CD4-positive, alpha-beta T cell treated with Interleukin-15 for 4 hours (primary cell): ENCODE data around the gene RGS3.
"Not testable (repeated sequence)": the region's sequence is repeated elsewhere in the genome, so short reads cannot be mapped to it uniquely, and the experiment has no call there.

Experiments
- DNase-seq: peaks from one replicate; pipeline ENCODE4 v3.0.0-alpha.2; 2020; ENCODE audit warnings: low spot score

The RGS3 gene

GRCh38 chr9:113463418-113464285 is at the start of gene RGS3:
TSS of gene RGS3 (plus strand) at chr9:113463727. CDS start at chr9:113463803, 76 bp downstream.
- DNase-seq: no peak

GRCh38 chr9:113416149-113416721 is 47.3 kb upstream of the RGS3 start:
- DNase-seq: no peak

- DNase-seq: peak; percentile 6
These were observed 46.2 kb upstream of the RGS3 start for GRCh38 chr9:113417370-113417769.

DNA sequence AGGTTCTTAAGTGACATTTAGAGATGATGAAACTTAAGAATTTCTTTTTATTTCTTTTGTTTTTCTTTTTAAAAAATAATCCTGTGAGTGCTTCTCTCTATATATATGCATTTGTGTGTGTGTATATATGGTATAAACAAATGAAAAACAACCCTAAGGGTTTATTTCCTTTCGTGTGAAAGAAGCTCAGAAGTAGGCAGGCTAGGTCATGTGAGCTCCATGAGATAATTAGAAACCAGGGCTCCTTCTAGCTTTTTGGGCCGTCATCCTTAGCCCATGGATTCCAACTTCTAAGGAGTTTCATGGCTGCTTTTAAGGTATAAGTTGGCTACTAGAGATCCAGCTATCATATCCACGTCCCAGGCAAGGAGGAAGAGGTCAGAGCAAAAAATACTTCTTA is 41.8 kb upstream of the RGS3 start:
- no peak for DNase-seq

DNA sequence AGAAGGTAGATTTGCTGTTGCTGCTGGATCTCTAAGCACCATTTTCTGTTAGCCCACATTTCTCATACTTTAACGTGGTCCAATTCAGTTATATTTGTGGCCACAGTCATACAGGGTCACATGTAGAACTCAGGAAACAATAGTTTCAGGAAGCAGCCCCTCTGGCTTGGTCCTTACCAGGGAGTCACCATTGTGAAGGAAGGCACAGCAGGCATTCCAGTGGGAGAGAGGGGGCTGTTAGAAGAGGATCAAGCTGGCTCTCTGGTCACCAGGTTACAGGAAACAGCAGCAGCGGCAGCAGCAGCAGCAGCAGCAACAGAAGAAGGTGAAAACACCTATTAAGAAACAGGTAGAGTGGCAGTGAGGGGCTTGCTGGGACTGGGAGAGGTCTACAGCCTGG is 38.5 kb upstream of the RGS3 start:
- DNase-seq: no peak

DNA sequence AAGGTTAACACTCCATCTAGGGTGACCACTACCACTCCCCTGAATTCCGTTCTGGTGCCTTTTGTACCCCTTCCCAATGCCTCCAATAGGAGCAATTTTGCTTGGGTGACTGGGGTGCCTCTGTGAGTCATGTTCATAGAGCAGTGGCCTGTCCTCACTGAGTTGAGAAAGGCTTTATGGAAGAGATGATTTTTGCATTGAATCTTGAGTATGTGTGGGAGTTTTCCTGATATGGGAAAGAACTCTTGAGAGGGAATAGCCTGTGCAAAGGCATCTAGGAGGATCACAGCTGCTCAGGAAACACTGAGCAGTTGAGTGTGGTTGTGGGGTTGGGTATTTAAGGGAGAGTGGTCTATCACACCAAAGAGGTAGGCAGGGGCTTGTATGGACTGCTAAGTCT is 36.8 kb upstream of the RGS3 start:
- no peak for DNase-seq

- no peak for DNase-seq
These were observed 35.9 kb upstream of the RGS3 start for GRCh38 chr9:113427629-113428028.

GRCh38 chr9:113428062-113428615 is 35.4 kb upstream of the RGS3 start:
- no peak for DNase-seq

DNA sequence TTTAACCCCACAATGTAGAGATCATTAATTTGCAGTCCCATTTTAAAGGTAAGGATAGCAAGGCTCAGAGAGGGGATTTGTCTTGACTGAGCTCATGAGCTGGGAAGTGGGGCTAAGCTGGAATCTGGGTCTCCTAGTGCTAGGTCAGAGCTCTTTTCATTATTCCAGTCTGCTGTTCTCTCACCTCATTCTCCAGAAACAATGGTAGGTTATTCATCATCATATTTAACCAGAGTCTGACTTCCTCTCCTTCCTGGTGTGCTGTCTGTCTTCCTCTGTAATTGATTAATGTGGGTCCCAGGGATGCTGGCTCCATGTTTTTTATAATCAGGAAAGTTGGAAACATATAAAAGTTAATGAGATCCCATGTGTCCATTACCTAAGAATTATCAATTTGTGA is 32.3 kb upstream of the RGS3 start:
- DNase-seq: no peak

DNA sequence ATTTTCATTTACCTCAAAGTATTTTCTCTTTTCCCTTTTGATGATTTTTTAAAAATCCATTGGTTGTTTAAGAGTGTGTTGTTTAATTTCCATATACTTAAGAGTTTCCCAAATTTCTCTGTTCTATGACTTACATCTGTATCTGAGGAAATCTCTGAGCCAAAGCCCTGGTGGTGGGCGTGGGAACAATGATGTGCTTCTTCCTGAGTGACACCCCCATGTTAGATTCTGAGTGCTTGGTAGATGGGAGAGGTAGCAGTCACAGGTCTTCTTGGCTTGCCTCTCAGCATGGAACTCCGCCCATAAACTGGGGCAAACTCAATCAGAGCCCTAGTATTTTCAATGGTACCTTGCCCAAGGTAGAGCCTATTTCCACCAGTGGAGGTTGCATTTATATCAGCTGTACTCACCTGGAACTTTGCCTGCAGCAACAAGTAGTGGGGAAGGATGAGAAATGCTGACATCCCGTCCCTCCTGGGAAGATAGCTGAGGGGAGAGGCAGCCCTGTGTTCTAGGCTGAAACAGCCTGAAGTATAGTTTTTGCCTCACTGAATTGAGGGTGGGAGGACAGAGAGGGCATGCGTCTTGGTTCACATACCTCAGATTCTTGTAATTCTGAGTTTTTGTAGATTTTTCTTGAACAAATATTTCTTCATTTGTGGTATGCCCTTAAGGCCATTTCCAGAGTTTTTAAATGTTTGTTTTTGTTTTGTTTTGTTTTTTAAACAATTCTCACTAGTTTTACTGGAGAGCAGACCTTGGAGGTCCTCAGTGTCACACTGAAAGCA is 26.6 kb upstream of the RGS3 start:
- DNase-seq: no peak

- not testable (repeated sequence) for DNase-seq
These were observed 25.8 kb upstream of the RGS3 start for GRCh38 chr9:113437716-113438115.

GRCh38 chr9:113444736-113445135 is 18.8 kb upstream of the RGS3 start:
- no peak for DNase-seq

DNA sequence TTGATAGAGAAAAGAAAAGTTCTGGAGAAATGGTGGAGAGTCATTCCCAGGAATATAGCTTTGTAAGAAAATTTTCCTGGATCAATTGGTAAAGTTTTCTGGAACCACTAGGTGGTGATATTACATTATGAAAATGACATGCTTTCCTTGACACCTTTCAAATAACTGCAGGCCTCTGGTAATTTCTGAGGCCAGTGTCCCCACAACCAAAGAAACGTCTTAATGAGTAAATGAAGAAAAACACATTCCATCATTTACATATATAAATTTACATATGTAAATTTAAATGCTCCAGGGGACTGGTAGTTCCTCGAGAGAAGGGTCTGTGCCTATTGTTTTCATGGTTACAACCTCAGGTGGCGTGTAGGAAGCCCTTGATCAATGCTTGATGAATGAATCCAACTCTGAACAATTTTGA is 17.2 kb upstream of the RGS3 start:
- DNase-seq: peak; percentile 29

GRCh38 chr9:113449376-113449775 is 14.2 kb upstream of the RGS3 start:
- DNase-seq: no peak

GRCh38 chr9:113452113-113452605 is 11.4 kb upstream of the RGS3 start:
- no peak for DNase-seq

GRCh38 chr9:113454914-113455761 is 8.4 kb upstream of the RGS3 start:
- no peak for DNase-seq

DNA sequence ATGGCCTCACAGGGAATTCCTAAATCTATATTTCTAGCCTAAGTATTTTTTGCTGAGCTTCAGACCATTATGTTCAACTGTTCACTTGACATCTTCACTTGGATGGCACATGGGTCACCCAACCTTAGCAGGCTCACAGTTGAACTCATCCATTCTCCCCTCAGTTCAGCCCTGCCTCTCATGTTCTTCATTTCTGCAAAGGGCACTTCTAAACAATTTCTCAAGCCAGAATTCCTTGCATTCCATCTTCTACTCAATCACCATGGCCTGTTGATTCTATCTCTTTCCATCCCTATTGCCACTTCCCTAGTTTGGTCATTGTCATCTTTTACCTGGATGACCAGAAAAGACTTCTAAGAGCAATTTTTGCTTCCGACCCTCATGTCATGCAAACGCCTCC is 7.3 kb upstream of the RGS3 start:
- no peak for DNase-seq

DNA sequence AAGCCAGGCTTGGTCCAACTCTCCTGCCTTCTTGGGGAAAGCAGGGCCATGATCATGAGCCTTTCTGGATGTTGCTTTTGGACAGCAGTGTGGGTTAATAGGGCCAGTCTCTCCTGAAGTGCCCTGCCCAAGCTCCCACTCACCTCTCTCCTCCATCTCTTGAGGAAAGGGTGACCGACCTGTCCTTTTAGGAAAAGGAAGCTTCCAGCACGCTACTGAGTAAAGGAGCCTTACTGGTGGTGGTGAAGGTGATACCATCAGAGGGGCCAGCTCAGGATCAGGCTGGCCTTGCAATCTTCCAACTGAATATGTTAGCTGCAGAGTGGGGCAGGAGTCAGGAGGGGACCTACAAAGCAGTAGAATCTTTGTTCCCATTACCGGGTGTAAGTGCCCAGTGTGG is 2.2 kb upstream of the RGS3 start:
- DNase-seq: no peak

DNA sequence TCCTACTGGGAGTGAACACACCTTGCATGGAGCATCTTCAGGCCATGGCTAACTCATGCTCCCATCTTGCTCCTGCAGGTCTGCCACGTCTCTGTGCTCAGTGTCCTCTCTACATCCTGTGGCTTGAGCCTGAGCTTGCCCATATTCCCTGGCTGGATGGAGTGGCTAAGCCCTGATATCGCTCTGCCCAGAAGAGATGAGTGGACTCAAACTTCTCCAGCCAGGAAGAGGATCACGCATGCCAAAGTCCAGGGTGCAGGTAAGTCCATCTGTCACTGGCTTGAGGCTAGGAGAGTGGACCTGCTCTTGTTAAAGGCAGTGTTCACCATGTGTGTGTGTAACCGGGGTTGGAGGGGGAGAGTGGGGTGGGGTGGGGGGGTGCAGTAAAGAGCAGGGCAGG is 1.6 kb upstream of the RGS3 start:
- no peak for DNase-seq

DNA sequence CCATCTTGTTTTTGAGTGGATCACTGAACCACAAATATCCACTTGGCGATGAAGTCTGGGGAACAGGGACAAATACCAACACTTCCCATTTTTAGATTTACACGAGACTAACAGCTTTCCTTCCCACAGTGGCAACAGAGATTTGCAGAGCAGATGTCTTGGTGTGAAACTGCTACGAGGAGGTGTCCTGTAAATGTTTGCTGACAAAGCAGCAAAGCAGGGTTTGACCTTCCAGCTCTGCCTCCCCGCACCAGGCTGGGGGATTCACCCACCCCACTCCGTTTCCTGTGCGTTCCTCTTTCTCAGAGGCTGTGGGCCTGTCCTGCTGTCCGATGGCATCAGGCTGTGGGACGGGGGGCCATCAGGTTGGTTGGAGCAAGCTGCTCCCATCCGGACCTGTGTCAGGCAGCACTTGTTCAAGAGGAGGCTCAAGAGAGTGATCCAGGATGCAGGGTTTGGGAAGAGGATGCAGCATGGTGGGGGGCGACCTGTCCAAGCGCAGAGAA is 693 bp upstream of the RGS3 start:
- no peak for DNase-seq

GRCh38 chr9:113464286-113464660 is 746 bp downstream of the RGS3 start:
- no peak for DNase-seq
